Progenitor cell of endocrine pancreas (in vitro differentiated cells): ENCODE data around the gene NEU2. TPM values are rescaled to one million over a fixed set of nuclear protein-coding genes. Genes with fewer than 3 reads are reported as not detected.

ENCODE experiments used
- DNase-seq: peaks from one replicate; pipeline ENCODE4 v3.0.0; 2021; ENCODE audit warnings: low spot score; ENCODE audit not compliant: unreplicated experiment
- H3K27ac Mint-ChIP-seq: 2 replicates; pipeline ENCODE4 v1.8.0; 2021; ENCODE audit warnings: mild to moderate bottlenecking, moderate library complexity, mixed read lengths
- H3K27me3 Mint-ChIP-seq: 2 replicates; pipeline ENCODE4 v1.8.0; 2021; ENCODE audit warnings: mixed read lengths
- H3K36me3 Mint-ChIP-seq: 2 replicates; pipeline ENCODE4 v1.8.0; 2022; ENCODE audit warnings: mixed read lengths; ENCODE audit not compliant: insufficient read depth
- H3K4me1 Mint-ChIP-seq: 2 replicates; pipeline ENCODE4 v1.8.0; 2021; ENCODE audit warnings: low read depth, mixed read lengths
- H3K4me3 Mint-ChIP-seq: 2 replicates; pipeline ENCODE4 v1.8.0; 2021; ENCODE audit warnings: low read depth, mild to moderate bottlenecking, moderate library complexity, mixed read lengths
- H3K9me3 Mint-ChIP-seq: 2 replicates; pipeline ENCODE4 v1.8.0; 2021; ENCODE audit warnings: low read depth, mixed read lengths
- CTCF ChIP-seq: fragments of 200-600 bp; sonication (generic); IDR thresholded peaks from one replicate; pipeline ENCODE4 v1.5.0; 2021; ENCODE audit warnings: antibody characterized with exemption, mild to moderate bottlenecking; ENCODE audit not compliant: unreplicated experiment
- total RNA-seq: library from RNA; stranded (reverse); gene quantifications from 2 replicates; pipeline ENCODE4 v1.2.1, GENCODE V29; 2021

Gene NEU2
- total RNA-seq, 1 donor from 2014 or later: not detected

GRCh38 chr2:233007270-233007669 is 25.2 kb upstream of the NEU2 start:
- Mint-ChIP-seq H3K27me3 (peaks cover 16% of the 10 kb centered on the region), H3K4me3 (no peak overlapping the region)
- TF ChIP-seq CTCF: no peak

GRCh38 chr2:233007739-233008138 is 24.7 kb upstream of the NEU2 start:
- TF ChIP-seq CTCF: no peak
- peaks cover 16% of the 10 kb centered on the region for H3K27me3 Mint-ChIP-seq
- H3K27ac Mint-ChIP-seq: no peak overlapping the region
- H3K36me3 Mint-ChIP-seq: no peaks in the 10 kb centered on the region
- H3K4me1 Mint-ChIP-seq: peaks cover 2% of the 10 kb centered on the region
- no peaks in the 10 kb centered on the region for H3K9me3 Mint-ChIP-seq
- H3K4me3 Mint-ChIP-seq: no peak overlapping the region
- DNase-seq: no peak

More at GRCh38 chr2:233007270-233007669, 25.2 kb upstream of the NEU2 start:
- no peak for DNase-seq
- H3K9me3 Mint-ChIP-seq: no peaks in the 10 kb centered on the region
- no peak overlapping the region for H3K27ac Mint-ChIP-seq
- H3K36me3 Mint-ChIP-seq: no peaks in the 10 kb centered on the region
- no peaks in the 10 kb centered on the region for H3K4me1 Mint-ChIP-seq

GRCh38 chr2:233009661-233010060 is 22.8 kb upstream of the NEU2 start:
- H3K9me3 Mint-ChIP-seq: no peaks in the 10 kb centered on the region
- H3K27me3 Mint-ChIP-seq: peaks cover 6% of the 10 kb centered on the region

GRCh38 chr2:233010569-233011267 is 21.8 kb upstream of the NEU2 start:
- no peaks in the 10 kb centered on the region for H3K36me3 Mint-ChIP-seq
- no peak for DNase-seq
- peaks cover 2% of the 10 kb centered on the region for H3K4me1 Mint-ChIP-seq
- H3K4me3 Mint-ChIP-seq: no peak overlapping the region
- no peak for TF ChIP-seq CTCF
- peaks cover 4% of the 10 kb centered on the region for H3K9me3 Mint-ChIP-seq
- no peak overlapping the region for H3K27ac Mint-ChIP-seq
- no peaks in the 10 kb centered on the region for H3K27me3 Mint-ChIP-seq

More at GRCh38 chr2:233009661-233010060, 22.8 kb upstream of the NEU2 start:
- Mint-ChIP-seq H3K4me1 (peaks cover 2% of the 10 kb centered on the region), H3K36me3 (no peaks in the 10 kb centered on the region), H3K4me3 (no peak overlapping the region), H3K27ac (no peak overlapping the region)
- no peak for TF ChIP-seq CTCF
- DNase-seq: no peak

- H3K4me1 Mint-ChIP-seq: peaks cover 2% of the 10 kb centered on the region
- no peak overlapping the region for H3K27ac Mint-ChIP-seq
- no peak for TF ChIP-seq CTCF
- H3K27me3 Mint-ChIP-seq: no peaks in the 10 kb centered on the region
- peaks cover 4% of the 10 kb centered on the region for H3K9me3 Mint-ChIP-seq
- no peak for DNase-seq
- H3K4me3 Mint-ChIP-seq: no peak overlapping the region
- no peaks in the 10 kb centered on the region for H3K36me3 Mint-ChIP-seq
Measured at GRCh38 chr2:233011268-233011650, 21.2 kb upstream of the NEU2 start.
